Body of pancreas (tissue), 4 donors: ENCODE measurements around the gene CC2D2B. TPM values are rescaled to one million over a fixed set of nuclear protein-coding genes. Genes with fewer than 3 reads are reported as not detected.
"Not testable (repeated sequence)": the region's sequence is repeated elsewhere in the genome, so short reads cannot be mapped to it uniquely, and the experiment has no call there.

ENCODE experiments used
- ATAC-seq: fragments of 150-250 bp; one replicate; pipeline ENCODE4 v1.9.1; 2016
- DNase-seq, 4 donors: peaks; one replicate each; pipeline ENCODE4 v3.0.0-alpha.2; 2019
- H3K27ac ChIP-seq, 4 donors: fragments of 200-600 bp; sonication (generic); 1 replicate in 3 of 4; 2 replicates in 1 of 4; pipeline versions ENCODE4 v1.5.1 to v1.6.1; 2016 to 2019; ENCODE audit warnings: mild to moderate bottlenecking in 1 of 4, mixed read lengths in 1 of 4, moderate library complexity in 1 of 4
- H3K27me3 ChIP-seq, 2 donors: fragments of 200-600 bp; sonication (generic); one replicate each; pipeline ENCODE4 v1.6.0; 2016; ENCODE audit warnings: mild to moderate bottlenecking in 1 of 2
- H3K36me3 ChIP-seq, 2 donors: fragments of 200-600 bp; sonication (generic); replicated peaks in 1 of 2; 2 replicates each; pipeline ENCODE4 v1.5.1; 2016; ENCODE audit warnings: low read depth in 2 of 2; ENCODE audit not compliant: insufficient read depth in 1 of 2
- H3K4me1 ChIP-seq: fragments of 200-600 bp; sonication (generic); one replicate; pipeline ENCODE4 v1.6.0; 2016
- H3K4me3 ChIP-seq, 2 donors: fragments of 200-600 bp; sonication (generic); 1 replicate in 1 of 2; 2 replicates in 1 of 2; pipeline ENCODE4 v1.5.1; 2016 to 2019
- H3K9me3 ChIP-seq, 3 donors: fragments of 200-600 bp; sonication (generic); 1 replicate in 2 of 3; 2 replicates in 1 of 3; pipeline ENCODE4 v1.5.1; 2016
- POLR2A ChIP-seq, 3 donors: fragments of 450-650 bp; IDR thresholded peaks; one replicate each; pipeline ENCODE4 v1.6.1; 2016; ENCODE audit warnings: antibody characterized with exemption in 3 of 3, mild to moderate bottlenecking in 2 of 3
- WGBS, 2 donors: methylation state at CpG; one replicate each; pipeline ENCODE4 v1.1.5; 2017; 5-methylcytosine and 5-hydroxymethylcytosine counted together
- intact Hi-C: fragments of 100-400 bp; cut with DNase I; formaldehyde crosslinking; loops from one replicate; pipeline ENCODE4 v1.15.1; 2023
- total RNA-seq, 2 donors: library from RNA; depleted of rRNA; stranded (reverse); fragments of >200 nt; gene quantifications; one replicate each; pipeline ENCODE4 v1.1.0, GENCODE V29; 2016
- TF ChIP-seq, protein P1 (sequence below), 7 experiments: fragments of 450-650 bp in 4 of 7; fragments of 200-600 bp in 3 of 7; sonication (generic) in 3 of 7; IDR thresholded peaks; one replicate each; pipeline ENCODE4 v1.5.1; 2016 to 2019; ENCODE audit warnings: antibody characterized with exemption in 7 of 7

Gene CC2D2B
- total RNA-seq, 2 donors from 2014 or later: 0.99 to 3.4 TPM

DNA sequence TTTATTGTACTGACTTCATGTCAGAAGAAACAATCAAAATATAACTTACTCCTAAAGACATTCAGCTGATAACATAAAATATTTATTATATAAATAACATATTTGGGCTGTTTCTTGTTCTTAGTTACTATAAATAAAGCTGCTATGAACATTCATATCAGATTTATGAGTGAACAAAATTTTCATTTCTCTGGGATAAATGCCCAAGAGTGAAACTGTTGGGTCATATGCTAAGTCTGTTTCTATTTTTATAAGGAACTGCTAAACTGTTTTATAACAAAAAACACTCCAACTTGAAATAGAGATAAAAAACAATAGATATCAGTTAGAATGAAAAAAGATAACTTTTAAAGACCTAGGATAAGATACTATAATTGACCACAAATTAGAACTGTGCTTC lies 26.5 kb upstream of the CC2D2B start:
- Histone ChIP-seq H3K4me1 (no peaks in the 10 kb centered on the region), H3K9me3 (no peaks in the 10 kb centered on the region), H3K27ac (no peak overlapping the region), H3K36me3 (no peaks in the 10 kb centered on the region), H3K4me3 (no peak overlapping the region), H3K27me3 (no peaks in the 10 kb centered on the region)
- DNase-seq: no peak
- intact Hi-C loops: no loop called here
- TF ChIP-seq, protein P1, sequence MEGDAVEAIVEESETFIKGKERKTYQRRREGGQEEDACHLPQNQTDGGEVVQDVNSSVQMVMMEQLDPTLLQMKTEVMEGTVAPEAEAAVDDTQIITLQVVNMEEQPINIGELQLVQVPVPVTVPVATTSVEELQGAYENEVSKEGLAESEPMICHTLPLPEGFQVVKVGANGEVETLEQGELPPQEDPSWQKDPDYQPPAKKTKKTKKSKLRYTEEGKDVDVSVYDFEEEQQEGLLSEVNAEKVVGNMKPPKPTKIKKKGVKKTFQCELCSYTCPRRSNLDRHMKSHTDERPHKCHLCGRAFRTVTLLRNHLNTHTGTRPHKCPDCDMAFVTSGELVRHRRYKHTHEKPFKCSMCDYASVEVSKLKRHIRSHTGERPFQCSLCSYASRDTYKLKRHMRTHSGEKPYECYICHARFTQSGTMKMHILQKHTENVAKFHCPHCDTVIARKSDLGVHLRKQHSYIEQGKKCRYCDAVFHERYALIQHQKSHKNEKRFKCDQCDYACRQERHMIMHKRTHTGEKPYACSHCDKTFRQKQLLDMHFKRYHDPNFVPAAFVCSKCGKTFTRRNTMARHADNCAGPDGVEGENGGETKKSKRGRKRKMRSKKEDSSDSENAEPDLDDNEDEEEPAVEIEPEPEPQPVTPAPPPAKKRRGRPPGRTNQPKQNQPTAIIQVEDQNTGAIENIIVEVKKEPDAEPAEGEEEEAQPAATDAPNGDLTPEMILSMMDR (IDR thresholded peaks at IDR 0.05): no peak
- no peak for TF ChIP-seq POLR2A (IDR thresholded peaks at IDR 0.05)
- no peak for ATAC-seq

DNA sequence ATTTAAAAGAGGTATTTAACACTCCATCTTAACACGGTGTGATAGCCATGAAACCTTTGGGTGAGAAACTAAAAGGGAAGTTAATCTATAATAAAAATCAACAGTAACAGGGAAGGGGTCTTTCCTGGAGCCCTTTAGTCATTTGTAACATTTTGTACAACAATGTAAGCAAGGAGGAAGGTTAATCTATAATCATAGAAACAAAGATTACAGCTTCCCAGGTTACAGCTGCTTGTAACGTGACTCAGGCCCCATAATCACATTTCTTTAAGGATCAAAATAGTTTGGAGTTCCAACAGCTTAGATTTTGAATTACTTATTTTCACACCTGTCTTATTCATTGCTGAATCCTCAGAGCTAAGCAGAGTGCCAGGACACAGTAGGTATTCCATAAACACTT lies 17.9 kb upstream of the CC2D2B start:
- Histone ChIP-seq H3K4me3 (no peak overlapping the region), H3K36me3 (no peaks in the 10 kb centered on the region), H3K27ac (no peak overlapping the region), H3K27me3 (no peaks in the 10 kb centered on the region), H3K4me1 (no peaks in the 10 kb centered on the region), H3K9me3 (no peaks in the 10 kb centered on the region)
- 48 to 60% methylated on average over 2 of the region's 2 CpGs for WGBS, 2 donors
- ATAC-seq (no peak), DNase-seq (no peak)
- intact Hi-C loops: no loop called here
- TF ChIP-seq POLR2A (IDR thresholded peaks at IDR 0.05): no peak
- TF ChIP-seq, protein P1 (IDR thresholded peaks at IDR 0.05): no peak

DNA sequence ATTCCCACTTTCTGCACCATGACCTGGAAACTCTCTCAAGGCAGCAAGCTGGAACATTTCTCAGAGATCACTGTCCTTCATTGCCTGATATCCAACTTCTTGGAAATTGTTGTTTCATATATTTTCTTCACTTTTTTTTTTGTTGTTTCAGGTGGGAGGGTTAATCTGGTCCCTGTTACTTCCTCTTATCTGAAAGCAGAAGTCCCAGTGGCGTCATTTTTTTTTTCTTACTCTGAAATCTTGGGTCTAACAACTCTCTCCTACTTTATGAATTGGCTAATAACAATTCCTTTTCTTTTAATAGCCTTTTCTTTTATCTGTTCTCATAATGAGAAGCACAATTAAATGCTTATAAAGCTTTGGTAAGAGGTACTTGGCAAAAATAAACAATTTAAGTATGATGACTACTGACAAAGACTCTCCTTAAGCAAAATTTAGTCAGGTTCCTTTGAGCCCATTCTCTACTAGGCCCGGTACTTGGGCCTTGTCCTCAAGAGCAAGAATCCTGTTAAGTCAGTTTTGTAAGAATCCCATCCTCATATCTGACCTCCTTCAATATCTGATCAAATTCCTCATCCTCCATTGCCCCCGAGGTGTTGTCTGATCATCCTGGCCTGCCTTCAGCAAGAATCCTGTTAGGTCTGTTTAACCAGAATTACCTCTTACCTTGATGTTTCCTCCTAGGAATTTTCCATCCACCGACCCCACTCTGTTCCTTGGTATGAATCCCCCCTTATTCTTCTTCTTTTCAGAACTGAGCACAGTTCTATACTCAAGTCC lies 11.5 kb upstream of the CC2D2B start:
- ATAC-seq: no peak
- DNase-seq: no peak
- 87 to 94% methylated on average over 4 of the region's 4 CpGs for WGBS, 2 donors
- Histone ChIP-seq H3K36me3 (no peaks in the 10 kb centered on the region), H3K27me3 (no peaks in the 10 kb centered on the region), H3K4me3 (no peak overlapping the region), H3K4me1 (no peaks in the 10 kb centered on the region), H3K9me3 (no peaks in the 10 kb centered on the region), H3K27ac (no peak overlapping the region)
- TF ChIP-seq, protein P1 (IDR thresholded peaks at IDR 0.05): no peak
- TF ChIP-seq POLR2A (IDR thresholded peaks at IDR 0.05): no peak
- intact Hi-C loops: no loop called here

DNA sequence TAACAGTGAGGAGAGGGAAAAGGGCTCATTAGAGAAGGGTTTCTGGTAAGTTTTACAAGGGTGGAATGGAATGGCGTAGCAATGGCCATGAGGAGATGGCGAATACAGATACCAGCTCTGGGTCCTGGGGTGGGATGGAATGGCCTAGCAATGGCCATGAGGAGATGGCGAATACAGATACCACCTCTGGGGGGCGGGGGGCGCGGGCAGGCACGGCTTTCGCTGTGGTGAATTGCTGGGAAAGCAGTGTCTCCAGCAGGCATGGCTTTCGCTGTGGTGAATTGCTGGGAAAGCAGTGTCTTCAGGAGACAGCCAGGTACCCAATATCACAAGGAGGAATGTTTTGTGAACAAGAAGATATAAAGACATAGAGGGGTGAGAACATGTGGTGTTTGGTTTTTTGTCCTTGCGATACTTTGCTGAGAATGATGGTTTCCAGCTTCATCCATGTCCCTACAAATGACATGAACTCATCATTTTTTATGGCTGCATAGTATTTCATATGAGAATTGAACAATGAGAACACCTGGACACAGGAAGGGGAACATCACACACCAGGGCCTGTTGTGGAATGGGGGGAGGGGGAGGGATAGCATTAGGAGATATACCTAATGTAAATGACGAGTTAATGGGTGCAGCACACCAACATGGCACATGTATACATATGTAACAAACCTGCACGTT lies 1.7 kb upstream of the CC2D2B start:
- H3K27ac ChIP-seq, H3K27me3 ChIP-seq, H3K4me1 ChIP-seq, H3K9me3 ChIP-seq, DNase-seq, ATAC-seq, H3K4me3 ChIP-seq, intact Hi-C loops, H3K36me3 ChIP-seq: not testable (repeated sequence)
- 95 to 96% methylated on average over 12 of the region's 12 CpGs for WGBS, 2 donors

DNA sequence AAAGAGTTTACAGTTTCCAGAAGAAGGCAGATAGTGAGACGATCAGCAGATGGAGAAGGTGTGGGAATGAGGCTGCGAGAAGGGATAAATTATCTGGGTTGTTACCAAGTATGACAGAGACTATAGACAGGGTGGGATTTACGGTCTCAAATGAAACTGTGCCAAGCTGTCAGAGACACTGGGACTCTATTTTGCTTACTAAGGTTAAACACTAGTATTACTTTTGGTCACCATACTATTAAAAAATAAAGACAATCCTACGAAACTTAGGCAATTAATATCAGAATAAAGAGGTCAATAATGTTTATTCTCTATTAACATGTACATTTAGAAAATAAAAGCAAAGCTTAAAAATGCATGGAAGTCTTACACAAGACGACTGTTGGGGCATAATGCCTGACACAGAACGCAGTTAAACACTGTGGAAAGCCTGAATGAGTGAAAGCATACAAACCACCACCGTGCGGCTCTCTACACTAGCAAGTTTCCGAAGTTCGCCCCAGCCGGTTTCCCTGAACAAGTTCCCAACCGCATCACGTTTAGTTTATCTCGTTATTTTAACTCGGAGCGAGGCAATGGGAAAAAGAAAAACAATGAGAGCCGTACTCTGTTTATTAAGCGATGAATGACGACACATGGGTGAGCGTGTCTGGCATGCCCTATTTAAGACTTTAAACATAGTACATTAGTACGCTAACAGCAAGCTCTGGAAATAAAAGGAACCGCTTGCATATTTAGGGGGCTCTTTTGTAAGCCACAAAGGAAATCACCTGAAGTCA lies 909 bp upstream of the CC2D2B start:
- intact Hi-C loops: no loop called here
- 8 to 10% methylated on average over 22 of the region's 22 CpGs for WGBS, 2 donors
- ATAC-seq: peak; percentile 50

More for the DNA sequence above, 909 bp upstream of the CC2D2B start:
- DNase-seq: peak; percentile 45 to 65 (median 52)
- Histone ChIP-seq H3K4me3 (peak overlapping the region; percentile 38 to 59), H3K27me3 (no peaks in the 10 kb centered on the region), H3K36me3 (no peaks in the 10 kb centered on the region), H3K4me1 (peaks cover 4% of the 10 kb centered on the region), H3K9me3 (no peaks in the 10 kb centered on the region), H3K27ac (peak overlapping the region; percentile 53 to 85 (median 83))
- TF ChIP-seq, protein P1 (IDR thresholded peaks at IDR 0.05): peak in 1 of 7 experiments; percentile 30
- TF ChIP-seq POLR2A (IDR thresholded peaks at IDR 0.05): no peak
